NCI-H1048 (cell line): ENCODE data around the gene TBC1D22A.

Experiments used
- DNase-seq: peaks from one replicate; lab custom pipeline; 2025; lab: John Stamatoyannopoulos, UW

The TBC1D22A gene

DNA sequence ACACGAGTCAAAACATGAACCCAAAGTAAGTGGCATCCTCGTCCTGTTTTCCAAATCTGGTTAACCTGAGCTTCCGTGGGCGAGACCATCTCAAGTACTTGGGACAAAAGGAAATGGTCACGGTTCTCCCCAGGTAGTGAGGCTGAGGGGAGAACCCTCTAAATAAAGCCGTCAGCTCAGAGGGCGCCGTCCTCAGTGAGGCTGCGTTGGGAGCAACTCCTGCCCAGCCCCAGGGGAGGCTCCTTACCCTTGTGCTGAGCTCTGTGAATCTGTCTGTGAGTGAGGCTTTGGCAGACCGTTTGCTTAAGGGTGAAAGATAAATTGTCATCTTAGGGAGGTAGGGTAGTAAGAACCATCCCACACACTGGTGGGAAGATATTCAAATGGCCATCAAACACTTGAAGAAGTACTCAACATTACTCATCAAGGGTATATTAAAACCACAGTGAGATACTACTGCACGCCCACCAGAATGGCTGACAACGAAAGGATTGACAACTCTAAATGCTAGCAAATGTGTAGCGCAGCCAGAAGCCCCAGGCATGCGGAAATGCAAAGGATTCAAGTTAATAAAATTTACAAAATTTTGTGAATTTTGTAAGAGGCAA, 321.0 kb downstream of the TBC1D22A start:
- no peak for DNase-seq

GRCh38 chr22:47084226-47084625, 321.8 kb downstream of the TBC1D22A start:
- DNase-seq, result no peak

DNA sequence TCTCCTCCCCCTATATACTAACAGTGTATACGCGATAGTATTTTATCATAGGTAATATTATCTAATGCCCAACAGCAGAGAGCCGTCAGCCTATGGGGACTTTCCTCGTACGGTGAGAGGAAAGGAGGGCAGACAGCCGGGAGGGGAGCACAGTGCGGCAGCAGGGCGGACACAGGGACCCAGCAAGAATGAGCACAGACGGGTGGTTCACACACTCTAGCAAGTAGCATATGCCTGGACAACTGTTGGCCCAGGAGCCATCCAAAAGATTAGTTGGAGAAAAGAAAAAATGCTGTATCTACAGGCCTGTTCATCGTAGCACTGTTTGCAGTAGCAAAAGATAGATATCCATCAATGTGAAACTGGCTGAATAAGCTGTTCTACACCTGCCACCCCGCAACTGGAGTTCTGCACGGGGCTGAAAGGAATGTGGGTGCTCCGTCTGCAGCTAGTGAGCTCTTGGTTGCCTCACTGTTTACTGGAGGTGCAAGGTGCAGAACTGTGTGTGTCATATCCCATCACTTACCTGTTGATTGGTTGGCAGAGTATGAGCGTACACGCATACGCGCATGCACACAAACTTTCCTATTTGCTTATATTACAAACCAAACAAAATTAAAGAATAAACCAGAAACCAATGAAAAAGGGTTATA, 324.3 kb downstream of the TBC1D22A start:
- DNase-seq, result no peak

DNA sequence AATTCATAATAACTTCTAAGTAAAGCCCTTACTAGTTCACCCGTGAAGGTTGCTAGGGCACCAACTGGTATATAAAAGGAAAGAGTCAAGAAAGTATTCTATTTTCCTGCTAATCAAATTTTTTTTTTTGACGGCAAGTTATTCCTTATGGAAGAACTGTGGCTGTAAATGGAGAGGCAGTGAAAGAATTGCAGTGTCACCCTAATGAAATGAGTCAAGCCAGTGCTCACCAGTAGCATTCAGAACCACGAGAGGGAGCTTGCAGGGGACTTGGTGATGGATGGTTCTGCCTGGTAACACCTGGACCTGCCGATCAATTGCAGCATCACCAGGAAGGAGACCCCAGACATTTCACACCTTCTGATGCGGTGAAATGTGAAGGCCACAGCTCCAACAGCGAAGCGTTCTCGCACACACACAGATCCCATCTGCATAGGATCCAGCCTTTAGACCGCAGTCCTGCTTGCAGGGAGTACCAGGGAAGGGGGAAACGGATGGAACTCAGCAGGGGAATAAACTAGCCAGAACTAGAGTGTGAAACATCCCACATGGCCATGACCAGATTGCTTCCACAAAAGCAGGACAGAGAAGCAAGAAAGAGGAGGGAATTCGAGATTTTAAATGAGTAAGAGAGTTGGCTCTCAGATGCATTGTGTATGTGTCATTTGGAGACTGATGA, 326.2 kb downstream of the TBC1D22A start:
- no peak for DNase-seq

- no peak for DNase-seq
These were observed 326.9 kb downstream of the TBC1D22A start for GRCh38 chr22:47089374-47089773.

DNA sequence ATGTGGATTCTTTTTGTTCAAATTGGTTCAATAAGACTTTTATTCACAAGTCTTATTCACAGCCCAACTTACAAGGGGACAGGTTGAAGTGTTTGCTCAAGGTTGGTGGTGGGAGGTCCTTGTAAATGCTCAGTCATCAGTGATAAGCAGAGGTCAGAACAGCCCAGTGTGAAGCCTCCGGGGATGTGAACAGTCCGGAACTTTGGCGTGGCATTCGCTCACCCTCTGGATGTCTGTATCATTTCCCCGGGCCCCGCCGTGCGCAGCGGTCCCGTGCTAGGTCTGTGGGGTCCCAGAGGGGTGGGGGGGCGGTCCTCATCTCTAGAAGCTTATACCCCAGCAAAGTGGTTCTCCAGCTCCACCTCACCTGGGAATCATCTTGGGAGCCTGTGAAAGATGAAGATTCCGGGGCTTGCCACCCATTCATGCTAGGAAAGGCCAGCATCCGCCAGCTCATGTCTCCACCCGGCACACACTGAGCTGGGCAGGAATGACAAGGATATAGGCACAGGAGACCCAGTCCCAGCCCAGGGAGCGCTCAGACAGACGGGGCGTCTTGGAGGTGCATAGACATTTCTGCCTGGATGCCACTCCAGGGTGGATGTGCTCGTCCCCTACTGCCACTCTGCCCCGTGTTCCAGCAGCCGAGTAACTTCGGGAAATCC, 327.5 kb downstream of the TBC1D22A start:
- DNase-seq, result no peak

DNA sequence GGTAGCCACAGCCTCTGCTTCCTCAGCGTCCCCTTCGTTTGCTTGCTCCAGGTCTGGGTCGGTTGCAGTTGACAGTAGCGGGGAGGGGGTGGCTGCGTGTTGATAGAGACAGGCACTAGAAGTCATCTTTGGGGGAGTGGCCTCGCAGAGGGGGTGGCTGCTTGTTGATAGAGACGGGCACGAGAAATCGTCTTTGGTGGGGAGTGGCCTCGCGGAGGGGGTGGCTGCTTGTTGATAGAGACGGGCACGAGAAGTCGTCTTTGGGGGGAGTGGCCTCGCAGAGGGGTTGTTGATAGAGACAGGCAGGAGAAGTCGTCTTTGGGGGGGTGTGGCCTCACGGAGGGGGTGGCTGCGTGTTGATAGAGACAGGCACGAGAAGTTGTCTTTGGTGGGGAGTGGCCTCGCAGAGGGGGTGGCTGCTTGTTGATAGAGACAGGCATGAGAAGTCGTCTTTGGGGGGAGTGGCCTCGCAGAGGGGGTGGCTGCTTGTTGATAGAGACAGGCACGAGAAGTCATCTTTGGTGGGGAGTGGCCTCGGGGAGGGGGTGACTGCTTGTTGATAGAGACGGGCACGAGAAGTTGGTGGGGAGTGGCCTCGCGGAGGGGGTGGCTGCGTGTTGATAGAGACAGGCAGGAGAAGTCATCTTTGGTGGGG, 328.3 kb downstream of the TBC1D22A start:
- DNase-seq, result no peak

- no peak for DNase-seq
These were observed 328.8 kb downstream of the TBC1D22A start for GRCh38 chr22:47091246-47091651.

GRCh38 chr22:47091921-47092700, 329.7 kb downstream of the TBC1D22A start:
- no peak for DNase-seq

- no peak for DNase-seq
These were observed 330.5 kb downstream of the TBC1D22A start for GRCh38 chr22:47092896-47093311.

GRCh38 chr22:47093720-47094119, 331.3 kb downstream of the TBC1D22A start:
- no peak for DNase-seq

DNA sequence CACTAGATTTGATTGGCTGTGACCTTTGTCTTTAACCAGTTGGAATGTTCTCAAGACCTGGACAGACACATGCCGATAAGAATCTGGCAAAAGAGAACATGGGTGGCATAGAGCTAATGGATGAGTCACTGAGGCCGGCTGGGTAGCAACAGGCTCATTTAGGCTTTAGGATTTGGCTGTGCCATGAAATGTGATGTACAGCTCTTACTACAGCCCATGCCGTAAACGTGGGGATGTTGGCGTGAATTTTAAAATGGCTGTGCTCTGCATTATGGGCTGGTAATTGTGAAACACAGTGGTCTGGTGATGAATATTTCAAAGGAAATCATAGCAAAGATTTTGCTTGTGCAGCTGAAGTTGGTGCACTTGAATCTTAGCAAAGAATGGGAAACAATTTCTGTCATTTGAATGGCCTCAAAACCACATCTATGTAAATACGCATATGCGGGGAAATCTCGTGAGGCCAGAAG, 332.4 kb downstream of the TBC1D22A start:
- DNase-seq, result no peak

- DNase-seq, result no peak
These were observed 333.1 kb downstream of the TBC1D22A start for GRCh38 chr22:47095395-47096122.

DNA sequence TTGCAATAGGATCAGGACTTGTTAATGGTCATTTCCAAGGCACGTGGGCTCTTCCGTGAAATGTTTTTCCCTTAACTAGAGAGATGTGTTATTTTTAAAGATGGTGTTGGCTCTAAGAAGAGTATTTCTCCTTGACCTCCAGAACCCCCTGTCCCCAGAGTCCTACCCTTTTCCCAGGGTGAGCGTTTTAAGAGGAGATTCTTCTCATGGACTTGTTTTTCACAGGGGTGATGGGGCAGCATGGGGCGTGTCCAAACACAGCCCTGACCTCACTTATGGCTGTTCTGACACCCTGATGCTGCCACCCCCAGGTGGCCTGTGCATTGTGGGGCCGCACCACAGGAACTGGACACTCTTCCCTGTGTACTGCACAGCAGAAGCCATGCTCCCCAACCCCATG, 335.7 kb downstream of the TBC1D22A start:
- DNase-seq, result no peak

DNA sequence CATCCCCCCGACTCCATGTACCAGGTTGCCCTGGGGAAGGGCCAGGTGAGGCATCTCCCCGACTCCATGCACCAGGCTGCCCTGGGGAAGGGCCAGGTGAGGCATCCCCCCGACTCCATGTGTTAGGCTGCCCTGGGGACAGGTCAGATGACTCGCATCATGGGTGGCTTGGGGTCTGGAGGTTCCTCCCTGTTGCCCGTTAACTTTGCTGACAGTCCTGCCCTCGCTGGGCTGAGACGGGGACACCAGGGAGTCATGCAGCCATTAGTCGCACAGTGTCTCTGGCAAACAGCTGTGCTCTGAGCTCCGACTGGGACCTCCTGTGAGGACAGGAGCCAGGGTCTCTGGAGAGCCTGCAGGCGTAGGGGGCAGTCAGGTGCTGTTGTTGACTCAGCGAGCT, 336.1 kb downstream of the TBC1D22A start:
- no peak for DNase-seq

- no peak for DNase-seq
These were observed 337.6 kb downstream of the TBC1D22A start for GRCh38 chr22:47100019-47100418.

GRCh38 chr22:47100646-47101200, 338.3 kb downstream of the TBC1D22A start:
- DNase-seq, result no peak

DNA sequence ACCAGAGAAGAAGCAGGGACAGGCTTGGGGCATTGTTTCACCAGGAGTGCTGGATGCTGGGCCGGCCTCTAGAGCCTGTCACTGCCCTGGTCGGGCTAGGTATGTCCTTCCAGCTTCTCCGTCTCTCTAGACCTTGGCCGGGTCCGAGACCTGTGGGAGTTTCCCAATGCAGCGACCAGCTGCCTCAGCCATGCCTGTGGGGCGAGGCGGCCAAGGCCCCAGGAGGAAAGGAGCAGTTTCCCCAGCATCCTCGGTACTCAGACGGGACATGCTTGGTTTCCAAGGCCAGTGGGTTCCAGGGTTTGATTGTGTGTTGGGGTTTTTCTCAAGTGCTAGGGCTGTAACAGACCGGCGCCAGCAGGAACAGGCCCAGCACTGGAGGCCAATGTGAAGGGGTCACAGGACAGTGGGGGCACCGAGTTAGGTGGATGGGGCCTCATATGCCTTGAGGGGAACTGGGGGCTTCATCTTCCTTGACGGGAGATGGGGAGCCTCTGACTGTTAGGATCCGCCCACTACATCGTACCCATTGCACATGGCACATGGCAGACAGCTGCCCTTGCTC, 339.0 kb downstream of the TBC1D22A start:
- DNase-seq, result no peak

GRCh38 chr22:47102081-47102480, 339.6 kb downstream of the TBC1D22A start:
- no peak for DNase-seq

DNA sequence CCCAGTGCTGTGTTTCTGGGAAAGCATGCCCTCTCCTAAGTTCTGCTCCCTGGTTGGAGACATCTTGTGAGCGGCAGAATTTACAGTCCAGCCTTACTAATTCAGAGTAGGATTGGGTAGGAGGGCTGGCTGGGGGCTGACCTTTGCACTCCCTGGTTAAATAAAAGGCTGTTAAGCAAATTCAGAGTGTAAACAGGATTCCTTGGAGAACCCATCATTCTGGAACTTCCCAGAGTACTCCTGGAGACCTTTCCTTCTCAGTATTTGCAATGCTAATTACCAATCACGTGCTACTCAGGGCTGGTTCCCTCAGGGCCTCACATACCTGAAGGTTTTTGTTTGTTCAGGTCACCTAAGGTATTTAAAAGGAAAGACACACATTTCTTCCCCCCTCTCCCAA, 340.2 kb downstream of the TBC1D22A start:
- no peak for DNase-seq
